T-helper 17 cell (primary cell): ENCODE results near the gene TEX11. TPM values are rescaled to one million over a fixed set of nuclear protein-coding genes. Genes with fewer than 3 reads are reported as not detected.
A peak's percentile ranks its signal among the peaks of the same experiment; 100 is the strongest.
"Not testable (repeated sequence)": the region's sequence is repeated elsewhere in the genome, so short reads cannot be mapped to it uniquely, and the experiment has no call there.

Experiments used
- ATAC-seq: fragments of 150-1000 bp; cut with Tn5 transposase; 2 replicates; pipeline ENCODE4 v1.10.0; 2021; ENCODE audit warnings: mild to moderate bottlenecking, moderate library complexity
- DNase-seq, 3 donors: peaks; one replicate each; pipeline versions ENCODE4 v3.0.0 to v3.0.0-alpha.2; 2020 to 2021
- H3K9me3 ChIP-seq: one replicate; pipeline ENCODE4 v1.7.0; 2013; ENCODE audit warnings: low read length, mild to moderate bottlenecking; ENCODE audit not compliant: control insufficient read depth, poor library complexity, severe bottlenecking
- H3K27ac Mint-ChIP-seq: one replicate; pipeline ENCODE4 v1.8.0; 2022; ENCODE audit warnings: mild to moderate bottlenecking, moderate library complexity, mixed read lengths
- H3K27me3 Mint-ChIP-seq: one replicate; pipeline ENCODE4 v1.8.0; 2022; ENCODE audit warnings: mixed read lengths
- H3K36me3 Mint-ChIP-seq: one replicate; pipeline ENCODE4 v1.8.0; 2022; ENCODE audit warnings: low read depth, mixed read lengths
- H3K4me1 Mint-ChIP-seq: one replicate; pipeline ENCODE4 v1.8.0; 2022; ENCODE audit warnings: mild to moderate bottlenecking, mixed read lengths
- H3K4me3 Mint-ChIP-seq: one replicate; pipeline ENCODE4 v1.8.0; 2022; ENCODE audit warnings: mild to moderate bottlenecking, moderate library complexity, mixed read lengths
- total RNA-seq, 4 donors: library from RNA in 2 of 4; stranded (reverse) in 2 of 4; gene quantifications; one replicate each; pipeline ENCODE4 v1.2.3 and lab custom pipeline; 2022 to 2026

TEX11 gene
- total RNA-seq, 2 donors from 2014 or later: not detected

- H3K27me3 Mint-ChIP-seq: peaks cover 5% of the 10 kb centered on the region
- no peak overlapping the region for H3K27ac Mint-ChIP-seq
- ATAC-seq (no peak), DNase-seq (no peak)
- no peaks in the 10 kb centered on the region for H3K4me1 Mint-ChIP-seq
- H3K9me3 ChIP-seq: no peaks in the 10 kb centered on the region
- H3K36me3 Mint-ChIP-seq: no peaks in the 10 kb centered on the region
- no peak overlapping the region for H3K4me3 Mint-ChIP-seq
These were observed 73.9 kb downstream of the TEX11 start for GRCh38 chrX:70834589-70834988.

- H3K4me1 Mint-ChIP-seq: no peaks in the 10 kb centered on the region
- H3K9me3 ChIP-seq: no peaks in the 10 kb centered on the region
- H3K27ac Mint-ChIP-seq: no peak overlapping the region
- no peaks in the 10 kb centered on the region for H3K27me3 Mint-ChIP-seq
- no peak overlapping the region for H3K4me3 Mint-ChIP-seq
- ATAC-seq (no peak), DNase-seq (no peak)
- H3K36me3 Mint-ChIP-seq: peaks cover 2% of the 10 kb centered on the region
These were observed 81.8 kb downstream of the TEX11 start for GRCh38 chrX:70826715-70827114.

- Mint-ChIP-seq H3K36me3 (peaks cover 2% of the 10 kb centered on the region), H3K4me1 (no peaks in the 10 kb centered on the region), H3K27me3 (no peaks in the 10 kb centered on the region), H3K4me3 (no peak overlapping the region), H3K27ac (no peak overlapping the region)
- H3K9me3 ChIP-seq: no peaks in the 10 kb centered on the region
- DNase-seq (no peak), ATAC-seq (no peak)
These were observed 83.1 kb downstream of the TEX11 start for GRCh38 chrX:70825366-70825765.

GRCh38 chrX:70808942-70809940 lies 99.3 kb downstream of the TEX11 start:
- H3K4me1 Mint-ChIP-seq: no peaks in the 10 kb centered on the region
- no peaks in the 10 kb centered on the region for H3K36me3 Mint-ChIP-seq
- H3K27me3 Mint-ChIP-seq: no peaks in the 10 kb centered on the region
- ATAC-seq (no peak), DNase-seq (no peak)
- no peak overlapping the region for H3K27ac Mint-ChIP-seq
- H3K9me3 ChIP-seq: no peaks in the 10 kb centered on the region
- H3K4me3 Mint-ChIP-seq: no peak overlapping the region

GRCh38 chrX:70806081-70806480 lies 102.4 kb downstream of the TEX11 start:
- no peaks in the 10 kb centered on the region for H3K4me1 Mint-ChIP-seq

GRCh38 chrX:70796742-70797141 lies 111.8 kb downstream of the TEX11 start:
- H3K27ac Mint-ChIP-seq, ATAC-seq: not testable (repeated sequence)

More at GRCh38 chrX:70806081-70806480, 102.4 kb downstream of the TEX11 start:
- H3K36me3 Mint-ChIP-seq: no peaks in the 10 kb centered on the region
- DNase-seq: no peak
- ATAC-seq: no peak
- no peak overlapping the region for H3K27ac Mint-ChIP-seq
- H3K4me3 Mint-ChIP-seq: no peak overlapping the region
- H3K9me3 ChIP-seq: no peaks in the 10 kb centered on the region
- H3K27me3 Mint-ChIP-seq: no peaks in the 10 kb centered on the region

GRCh38 chrX:70774223-70774622 lies 134.3 kb downstream of the TEX11 start:
- Mint-ChIP-seq H3K4me1 (no peaks in the 10 kb centered on the region), H3K27ac (no peak overlapping the region), H3K36me3 (no peaks in the 10 kb centered on the region), H3K4me3 (no peak overlapping the region), H3K27me3 (no peaks in the 10 kb centered on the region)
- no peaks in the 10 kb centered on the region for H3K9me3 ChIP-seq
- no peak for ATAC-seq
- no peak for DNase-seq

More at GRCh38 chrX:70796742-70797141, 111.8 kb downstream of the TEX11 start:
- not testable (repeated sequence) for H3K4me1 Mint-ChIP-seq, H3K36me3 Mint-ChIP-seq, H3K9me3 ChIP-seq, H3K27me3 Mint-ChIP-seq, DNase-seq, H3K4me3 Mint-ChIP-seq

GRCh38 chrX:70769659-70770227 lies 138.8 kb downstream of the TEX11 start:
- no peak overlapping the region for H3K27ac Mint-ChIP-seq
- H3K27me3 Mint-ChIP-seq: no peaks in the 10 kb centered on the region
- peaks cover 2% of the 10 kb centered on the region for H3K4me1 Mint-ChIP-seq
- no peak for ATAC-seq
- no peaks in the 10 kb centered on the region for H3K36me3 Mint-ChIP-seq
- DNase-seq: no peak
- H3K4me3 Mint-ChIP-seq: no peak overlapping the region
- no peaks in the 10 kb centered on the region for H3K9me3 ChIP-seq

- Mint-ChIP-seq H3K27me3 (no peaks in the 10 kb centered on the region), H3K27ac (no peak overlapping the region), H3K4me1 (no peaks in the 10 kb centered on the region), H3K4me3 (no peak overlapping the region), H3K36me3 (peaks cover 5% of the 10 kb centered on the region)
- DNase-seq (no peak), ATAC-seq (no peak)
- no peaks in the 10 kb centered on the region for H3K9me3 ChIP-seq
These were observed 146.2 kb downstream of the TEX11 start for GRCh38 chrX:70762285-70762684.

GRCh38 chrX:70755850-70756249 lies 152.7 kb downstream of the TEX11 start:
- H3K4me1 Mint-ChIP-seq: peaks cover 4% of the 10 kb centered on the region
- peak in 2 of 3 donors; percentile 8 to 23 for DNase-seq
- peaks cover 6% of the 10 kb centered on the region for H3K36me3 Mint-ChIP-seq
- H3K9me3 ChIP-seq: no peaks in the 10 kb centered on the region
- peak; percentile 94 for ATAC-seq
- peak overlapping the region; percentile 81 for H3K4me3 Mint-ChIP-seq
- H3K27me3 Mint-ChIP-seq: no peaks in the 10 kb centered on the region
- H3K27ac Mint-ChIP-seq: peak overlapping the region; percentile 60

GRCh38 chrX:70754169-70754848 lies 154.2 kb downstream of the TEX11 start:
- ATAC-seq (no peak), DNase-seq (no peak)
- Mint-ChIP-seq H3K4me1 (peaks cover 4% of the 10 kb centered on the region), H3K4me3 (no peak overlapping the region), H3K27ac (no peak overlapping the region), H3K27me3 (no peaks in the 10 kb centered on the region), H3K36me3 (peaks cover 6% of the 10 kb centered on the region)
- no peaks in the 10 kb centered on the region for H3K9me3 ChIP-seq

- not testable (repeated sequence) for H3K4me3 Mint-ChIP-seq, H3K27ac Mint-ChIP-seq, H3K4me1 Mint-ChIP-seq, ATAC-seq, DNase-seq, H3K36me3 Mint-ChIP-seq, H3K27me3 Mint-ChIP-seq, H3K9me3 ChIP-seq
These were observed 174.7 kb downstream of the TEX11 start for GRCh38 chrX:70733774-70734173.

- H3K4me3 Mint-ChIP-seq, H3K36me3 Mint-ChIP-seq, H3K27ac Mint-ChIP-seq, H3K4me1 Mint-ChIP-seq, ATAC-seq, H3K27me3 Mint-ChIP-seq, DNase-seq, H3K9me3 ChIP-seq: not testable (repeated sequence)
These were observed 180.6 kb downstream of the TEX11 start for GRCh38 chrX:70727961-70728360.
